GM12801 (cell line): Measurements from ENCODE around the gene NCR2.

Experiments
- CTCF ChIP-seq: IDR thresholded peaks from one replicate; pipeline ENCODE4 v1.5.1; 2011; ENCODE audit warnings: control low read depth; ENCODE audit not compliant: insufficient read length; ENCODE audit errors: extremely low read depth

The NCR2 gene, protein sequence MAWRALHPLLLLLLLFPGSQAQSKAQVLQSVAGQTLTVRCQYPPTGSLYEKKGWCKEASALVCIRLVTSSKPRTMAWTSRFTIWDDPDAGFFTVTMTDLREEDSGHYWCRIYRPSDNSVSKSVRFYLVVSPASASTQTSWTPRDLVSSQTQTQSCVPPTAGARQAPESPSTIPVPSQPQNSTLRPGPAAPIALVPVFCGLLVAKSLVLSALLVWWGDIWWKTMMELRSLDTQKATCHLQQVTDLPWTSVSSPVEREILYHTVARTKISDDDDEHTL

DNA sequence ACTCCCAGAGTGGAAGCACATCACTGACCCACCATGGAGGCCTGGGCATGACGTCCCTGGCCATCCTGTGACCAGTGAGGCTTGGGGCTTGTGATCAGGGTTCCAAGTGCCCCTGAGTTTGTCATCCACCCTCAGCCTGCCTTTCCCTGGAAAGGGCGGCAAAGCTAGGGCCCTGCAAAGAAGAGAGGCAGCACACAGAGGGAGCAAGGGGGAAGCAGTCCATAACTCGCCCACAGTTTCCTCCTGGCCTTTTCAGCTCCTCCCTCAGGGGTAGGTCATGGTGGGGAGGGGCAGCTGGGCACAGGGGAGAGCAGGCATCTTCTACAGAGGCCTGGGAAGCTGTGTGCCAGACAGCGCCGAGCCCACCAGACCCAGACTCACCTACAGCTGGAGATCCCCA is at the start of gene NCR2:
Gene NCR2, plus strand, starts transcription at position 313 of the 400 bp plus-strand sequence. CDS start 269 bp downstream, outside the sequence.
- TF ChIP-seq CTCF = no peak

DNA sequence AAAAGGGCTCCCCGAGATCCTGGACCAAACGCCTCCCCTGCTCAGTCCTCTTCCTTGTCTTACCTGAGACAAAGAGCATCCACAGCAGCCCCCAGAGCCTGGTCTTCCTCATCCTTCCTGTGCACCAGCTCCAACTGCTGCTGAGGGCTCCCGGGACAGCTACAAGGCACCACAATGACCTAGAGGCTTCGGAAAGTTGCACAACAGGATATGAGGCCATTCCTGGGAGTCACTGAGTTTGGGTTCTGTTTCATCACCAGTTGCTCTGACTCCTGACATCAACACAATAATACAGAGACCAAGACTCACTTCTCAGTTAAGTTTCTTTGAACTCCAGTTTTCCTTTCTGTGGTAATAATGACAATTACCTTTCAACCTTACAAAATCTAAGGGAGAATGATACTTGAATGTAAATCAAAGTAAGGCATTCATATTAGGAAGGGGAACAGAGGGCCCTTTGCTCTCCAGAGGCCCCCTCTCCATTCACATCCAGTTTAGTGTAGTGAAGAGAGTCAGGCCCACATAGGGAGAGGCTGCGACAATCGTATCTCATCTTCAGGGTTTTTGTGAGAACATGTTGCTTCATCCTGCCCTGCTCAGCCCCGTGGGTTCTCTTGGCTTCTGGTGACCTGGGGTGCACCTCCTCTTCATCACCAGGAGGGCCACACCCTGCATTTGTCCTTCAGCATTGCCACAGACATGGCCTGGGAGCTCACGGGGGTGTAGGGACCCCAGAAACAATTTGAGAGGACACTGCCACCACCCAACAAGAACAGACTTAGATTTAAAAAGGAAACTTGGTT is 48.7 kb upstream of the NCR2 start, which contains the start of gene TREM1:
Gene TREM1, minus strand, starts transcription at position 139 of the 803 bp plus-strand sequence. Its CDS starts 27 bp downstream, at position 112.
- TF ChIP-seq CTCF = no peak

DNA sequence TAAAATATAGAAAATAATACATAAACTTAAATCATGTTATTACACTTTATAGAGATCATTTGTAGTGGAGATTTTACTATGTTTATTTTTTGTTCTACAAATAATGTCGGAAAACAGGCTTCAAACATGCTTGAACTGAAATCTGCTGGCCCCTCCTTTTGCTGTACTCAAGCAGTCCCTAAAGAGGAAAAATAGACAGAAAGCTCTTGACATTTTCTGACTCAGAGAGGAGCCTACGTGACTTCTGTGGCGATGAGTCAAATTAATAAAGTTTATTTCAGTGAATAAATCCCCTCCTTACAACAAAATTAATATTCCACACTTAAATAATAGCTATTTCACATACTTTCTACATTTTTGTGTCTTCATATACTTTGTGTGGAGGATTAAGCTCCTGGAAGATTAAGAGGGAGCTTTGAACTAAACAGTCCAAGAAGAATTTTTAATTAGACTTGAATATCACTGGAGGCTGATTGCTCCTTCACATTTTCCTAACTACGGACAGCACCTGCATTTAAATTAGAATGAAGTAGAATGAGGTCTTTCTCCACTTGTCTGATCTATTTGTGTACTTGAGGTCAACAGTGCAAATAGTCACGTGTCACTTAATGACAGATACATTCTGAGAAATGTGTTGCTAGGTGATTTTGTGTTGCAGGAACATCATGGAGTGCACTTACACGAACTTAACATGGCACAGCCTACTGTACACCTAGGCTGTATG is 47.2 kb upstream of the NCR2 start:
- no peak for TF ChIP-seq CTCF

GRCh38 chr6:41288754-41289129 is 46.7 kb upstream of the NCR2 start:
- no peak for TF ChIP-seq CTCF

DNA sequence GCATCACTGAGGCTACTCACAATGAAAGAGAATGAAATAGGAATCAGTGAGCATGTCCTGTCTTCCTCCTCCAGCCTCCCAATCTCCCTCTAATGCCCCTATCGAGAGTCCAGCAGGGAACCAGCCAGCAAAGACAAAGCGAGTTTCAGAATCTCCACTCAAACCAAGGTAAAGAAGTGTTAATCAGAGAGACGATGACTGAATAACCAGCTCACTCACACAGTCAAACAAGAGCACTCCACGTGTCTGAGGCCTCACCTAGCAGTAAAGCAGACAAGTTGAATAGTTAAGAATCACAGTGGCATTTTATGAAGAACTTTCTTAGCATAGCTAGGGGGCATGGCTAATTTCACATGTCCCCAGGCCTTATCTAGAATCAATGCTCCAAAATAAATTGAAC is 45.6 kb upstream of the NCR2 start:
- no peak for TF ChIP-seq CTCF

- TF ChIP-seq CTCF = no peak
Measured at GRCh38 chr6:41291717-41292116, 43.7 kb upstream of the NCR2 start.

- TF ChIP-seq CTCF = no peak
Measured at GRCh38 chr6:41294214-41294872, 41.1 kb upstream of the NCR2 start.
